NCI-H774 (cell line): ENCODE measurements around the gene TECTA.

ENCODE experiments used
- DNase-seq: peaks from one replicate; lab custom pipeline; 2025; lab: John Stamatoyannopoulos, UW

Gene TECTA, protein sequence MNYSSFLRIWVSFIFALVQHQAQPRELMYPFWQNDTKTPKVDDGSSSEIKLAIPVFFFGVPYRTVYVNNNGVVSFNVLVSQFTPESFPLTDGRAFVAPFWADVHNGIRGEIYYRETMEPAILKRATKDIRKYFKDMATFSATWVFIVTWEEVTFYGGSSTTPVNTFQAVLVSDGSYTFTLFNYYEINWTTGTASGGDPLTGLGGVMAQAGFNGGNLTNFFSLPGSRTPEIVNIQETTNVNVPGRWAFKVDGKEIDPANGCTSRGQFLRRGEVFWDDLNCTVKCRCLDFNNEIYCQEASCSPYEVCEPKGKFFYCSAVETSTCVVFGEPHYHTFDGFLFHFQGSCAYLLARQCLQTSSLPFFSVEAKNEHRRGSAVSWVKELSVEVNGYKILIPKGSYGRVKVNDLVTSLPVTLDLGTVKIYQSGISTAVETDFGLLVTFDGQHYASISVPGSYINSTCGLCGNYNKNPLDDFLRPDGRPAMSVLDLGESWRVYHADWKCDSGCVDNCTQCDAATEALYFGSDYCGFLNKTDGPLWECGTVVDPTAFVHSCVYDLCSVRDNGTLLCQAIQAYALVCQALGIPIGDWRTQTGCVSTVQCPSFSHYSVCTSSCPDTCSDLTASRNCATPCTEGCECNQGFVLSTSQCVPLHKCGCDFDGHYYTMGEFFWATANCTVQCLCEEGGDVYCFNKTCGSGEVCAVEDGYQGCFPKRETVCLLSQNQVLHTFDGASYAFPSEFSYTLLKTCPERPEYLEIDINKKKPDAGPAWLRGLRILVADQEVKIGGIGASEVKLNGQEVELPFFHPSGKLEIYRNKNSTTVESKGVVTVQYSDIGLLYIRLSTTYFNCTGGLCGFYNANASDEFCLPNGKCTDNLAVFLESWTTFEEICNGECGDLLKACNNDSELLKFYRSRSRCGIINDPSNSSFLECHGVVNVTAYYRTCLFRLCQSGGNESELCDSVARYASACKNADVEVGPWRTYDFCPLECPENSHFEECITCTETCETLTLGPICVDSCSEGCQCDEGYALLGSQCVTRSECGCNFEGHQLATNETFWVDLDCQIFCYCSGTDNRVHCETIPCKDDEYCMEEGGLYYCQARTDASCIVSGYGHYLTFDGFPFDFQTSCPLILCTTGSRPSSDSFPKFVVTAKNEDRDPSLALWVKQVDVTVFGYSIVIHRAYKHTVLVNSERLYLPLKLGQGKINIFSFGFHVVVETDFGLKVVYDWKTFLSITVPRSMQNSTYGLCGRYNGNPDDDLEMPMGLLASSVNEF (N-terminal part only)

DNA sequence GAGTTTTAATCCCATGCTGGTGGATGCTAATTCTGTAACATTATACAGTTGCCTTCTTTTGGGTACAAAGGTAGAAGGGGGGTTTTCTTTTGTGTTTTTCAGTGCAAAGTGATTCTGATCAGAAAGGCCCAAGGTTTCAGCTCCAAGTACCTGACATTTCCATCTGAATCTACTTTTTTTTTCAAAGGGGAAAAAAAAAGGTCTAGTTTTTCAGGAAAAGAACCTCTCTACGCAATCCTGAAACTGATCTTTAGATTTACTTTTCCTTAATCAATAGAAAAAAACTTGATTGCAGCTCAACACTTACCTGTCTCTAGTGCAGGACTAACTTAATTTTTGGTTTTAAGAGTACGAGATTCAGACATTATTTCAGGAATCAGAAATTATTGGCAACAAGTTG is at the start of gene TECTA:
Gene TECTA (plus strand): TSS at position 301 of the 400 bp plus-strand sequence. CDS start 1,423 bp downstream, outside the sequence.
- no peak for DNase-seq

DNA sequence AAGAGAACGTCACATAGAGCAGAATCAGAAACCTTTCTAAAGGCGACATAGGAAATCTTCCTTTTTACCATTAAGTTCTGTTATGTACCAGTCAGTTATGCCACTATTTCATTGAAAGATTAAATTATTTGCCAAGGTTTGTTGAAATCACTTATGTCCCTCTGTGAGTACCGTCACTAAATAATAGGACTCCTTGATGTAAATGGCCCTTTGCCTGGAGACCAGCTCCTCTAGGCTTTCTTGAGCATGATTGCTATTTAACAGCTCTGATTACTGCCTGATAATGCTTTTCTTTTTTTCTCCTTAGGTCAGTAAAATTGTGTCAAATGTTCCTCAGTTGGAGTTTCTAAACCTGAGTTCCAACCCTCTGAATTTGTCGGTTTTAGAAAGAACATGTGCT is 47.8 kb upstream of the TECTA start:
- DNase-seq: no peak

DNA sequence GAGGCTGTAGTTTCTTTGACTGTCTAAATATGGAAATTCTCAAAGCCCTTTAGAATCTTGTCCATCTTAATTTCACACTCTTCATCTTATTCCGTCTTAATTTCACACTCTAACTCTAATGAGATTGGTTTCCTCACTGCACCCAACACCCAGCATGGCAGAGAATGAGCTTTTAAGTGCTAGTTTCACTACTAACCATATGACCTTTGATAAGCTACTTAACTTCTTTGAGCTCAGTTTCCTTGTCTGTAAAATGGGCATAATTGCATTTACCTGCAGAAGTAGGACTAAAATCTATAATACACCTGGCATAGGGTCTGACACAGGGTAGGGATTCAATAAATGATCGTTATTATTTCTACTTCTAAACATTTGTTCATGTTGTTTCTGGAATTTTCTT is 46.8 kb upstream of the TECTA start:
- no peak for DNase-seq

DNA sequence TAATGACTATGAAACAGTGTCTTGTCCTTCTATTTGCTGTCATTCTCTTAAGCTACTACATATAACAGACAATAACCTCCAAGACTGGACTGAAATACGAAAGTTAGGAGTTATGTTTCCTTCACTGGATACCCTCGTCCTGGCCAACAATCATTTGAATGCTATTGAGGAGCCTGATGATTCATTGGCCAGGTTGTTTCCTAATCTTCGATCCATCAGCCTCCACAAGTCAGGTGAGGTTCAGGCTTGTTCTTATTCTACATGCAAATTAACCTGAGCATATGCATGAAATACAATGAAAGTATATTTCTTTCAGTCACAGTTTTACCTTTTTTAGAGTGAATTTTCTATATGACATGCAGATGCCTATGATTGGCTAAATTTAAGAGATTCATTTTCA is 46.0 kb upstream of the TECTA start:
- DNase-seq: no peak

DNA sequence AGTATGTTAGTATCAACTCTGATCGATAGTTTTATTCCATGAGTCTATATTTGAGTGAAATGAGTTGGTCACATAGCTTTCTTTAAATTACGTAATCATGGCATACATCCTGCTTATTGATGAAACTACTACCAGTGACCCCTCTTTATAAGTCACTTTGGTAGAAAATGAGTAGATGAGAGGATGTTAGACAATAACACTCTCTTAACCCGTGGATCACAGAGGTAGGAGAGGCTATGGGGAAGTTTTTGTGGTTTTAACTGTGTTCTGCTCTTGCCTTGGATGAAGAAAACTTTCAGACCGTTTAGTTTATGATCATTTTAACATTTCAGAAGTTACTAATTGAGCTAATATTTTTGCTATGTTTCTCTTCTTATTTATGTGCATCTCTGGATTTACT is 43.1 kb upstream of the TECTA start:
- DNase-seq: no peak

DNA sequence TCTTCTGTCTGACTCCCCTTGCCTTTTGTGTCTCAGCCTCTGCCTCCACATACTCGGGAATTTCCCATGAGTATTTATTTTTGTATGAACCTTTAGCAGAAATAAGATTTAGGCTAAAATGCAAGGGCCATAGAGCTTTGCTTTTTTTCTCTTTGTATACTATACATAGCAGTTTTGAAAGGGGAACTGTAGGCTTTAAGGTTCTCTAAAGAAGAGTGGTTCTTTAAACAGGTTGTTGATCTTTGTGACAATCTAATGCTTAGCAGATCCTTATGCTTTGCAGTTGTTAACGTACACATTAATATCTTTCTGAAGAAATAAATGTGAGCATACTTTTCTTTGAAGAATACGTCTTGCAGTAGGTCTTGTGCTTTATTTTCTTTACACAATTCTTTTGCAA is 42.1 kb upstream of the TECTA start:
- DNase-seq: no peak

DNA sequence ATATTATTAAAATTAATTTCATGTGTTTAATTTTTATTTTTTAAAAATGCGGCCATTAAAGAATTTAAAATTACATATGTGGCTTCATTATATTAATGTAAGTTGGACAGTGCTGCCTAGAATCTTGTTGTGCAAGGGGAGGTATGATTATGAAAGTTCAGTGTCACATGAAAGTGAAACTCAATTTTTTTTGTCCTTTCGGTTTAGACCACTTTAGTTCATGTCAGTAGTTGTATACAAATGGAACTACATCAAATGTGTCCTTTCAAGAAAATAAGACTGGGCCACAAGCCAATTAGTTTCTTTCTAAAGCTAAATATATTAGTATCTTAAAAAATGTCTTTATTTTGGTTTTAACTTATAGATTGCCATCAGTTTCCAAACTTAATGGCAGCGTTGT is 41.4 kb upstream of the TECTA start:
- DNase-seq: no peak

DNA sequence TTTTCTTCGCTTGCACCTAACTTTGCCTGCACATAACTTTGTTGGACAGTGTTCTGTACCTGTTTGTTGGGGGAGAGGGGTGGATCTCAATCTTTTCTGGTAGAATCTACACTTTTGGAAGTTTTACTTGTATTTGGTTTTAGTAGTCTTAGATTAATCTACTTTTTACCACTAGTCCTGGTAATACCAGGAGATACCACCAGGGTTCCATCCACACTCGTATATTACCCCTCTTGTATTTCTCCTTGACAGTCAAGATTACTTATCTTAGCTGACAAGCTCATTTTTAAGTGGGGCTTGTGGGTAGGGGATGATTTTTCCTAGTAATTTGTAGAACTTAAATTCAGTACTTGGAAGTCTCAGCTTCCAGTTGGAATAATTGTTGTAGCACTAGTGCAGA is 37.3 kb upstream of the TECTA start:
- DNase-seq: no peak

DNA sequence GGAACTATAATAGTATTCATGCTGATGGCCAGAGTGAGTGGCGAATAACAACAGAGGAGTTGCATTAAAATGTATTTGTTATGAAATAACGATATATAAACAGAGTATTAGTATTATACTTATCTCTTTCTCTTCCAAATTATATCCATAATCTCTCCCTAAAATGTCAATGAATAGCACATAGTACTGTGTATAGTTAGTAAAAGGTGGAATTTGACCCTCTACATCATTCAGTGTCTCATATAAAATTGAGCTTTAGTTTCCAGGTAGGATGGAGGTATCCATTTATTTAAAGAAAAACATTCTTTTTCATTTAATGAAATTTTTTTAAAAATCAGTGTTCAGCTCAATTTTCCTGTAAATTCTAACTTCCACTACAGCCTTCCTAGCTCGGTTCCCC is 34.4 kb upstream of the TECTA start:
- DNase-seq: no peak

DNA sequence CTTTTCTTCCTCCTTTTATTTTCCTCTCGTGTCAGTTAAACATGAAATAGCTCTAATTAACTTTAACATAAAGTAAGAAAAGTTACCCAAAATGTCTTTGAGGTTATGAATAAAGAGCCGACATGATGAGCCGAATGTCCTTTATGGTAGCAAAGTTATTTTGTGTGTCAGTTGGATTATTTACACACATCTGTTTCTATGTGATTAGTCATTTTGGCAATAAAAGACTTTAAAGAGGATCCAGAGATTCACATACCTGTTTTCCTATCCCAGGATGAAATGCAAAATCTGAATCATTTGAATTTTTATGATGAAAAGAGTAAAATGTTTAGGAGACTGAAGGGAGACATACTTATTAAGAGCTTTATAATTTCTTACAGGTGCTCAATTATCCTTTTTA is 34.0 kb upstream of the TECTA start:
- no peak for DNase-seq

DNA sequence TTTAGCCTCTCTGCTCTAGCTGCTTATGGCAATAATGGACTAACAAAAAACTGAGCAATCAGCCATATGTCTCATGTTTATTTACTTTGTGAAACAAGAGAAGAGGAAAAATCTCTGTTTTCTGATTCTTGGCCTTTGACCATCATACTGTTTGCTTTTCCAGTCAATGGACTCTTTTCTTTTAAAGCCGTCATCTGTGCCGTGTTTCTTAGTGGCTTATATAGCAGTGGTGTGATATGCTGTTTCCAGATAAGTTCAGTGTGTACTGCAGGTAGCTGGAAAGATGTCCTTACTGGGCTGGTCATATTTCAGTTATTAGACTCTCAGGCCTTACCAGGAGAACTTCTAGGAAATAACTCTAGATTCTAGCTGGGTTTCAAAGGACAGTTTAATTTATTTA is 33.6 kb upstream of the TECTA start:
- peak; percentile 75 for DNase-seq

DNA sequence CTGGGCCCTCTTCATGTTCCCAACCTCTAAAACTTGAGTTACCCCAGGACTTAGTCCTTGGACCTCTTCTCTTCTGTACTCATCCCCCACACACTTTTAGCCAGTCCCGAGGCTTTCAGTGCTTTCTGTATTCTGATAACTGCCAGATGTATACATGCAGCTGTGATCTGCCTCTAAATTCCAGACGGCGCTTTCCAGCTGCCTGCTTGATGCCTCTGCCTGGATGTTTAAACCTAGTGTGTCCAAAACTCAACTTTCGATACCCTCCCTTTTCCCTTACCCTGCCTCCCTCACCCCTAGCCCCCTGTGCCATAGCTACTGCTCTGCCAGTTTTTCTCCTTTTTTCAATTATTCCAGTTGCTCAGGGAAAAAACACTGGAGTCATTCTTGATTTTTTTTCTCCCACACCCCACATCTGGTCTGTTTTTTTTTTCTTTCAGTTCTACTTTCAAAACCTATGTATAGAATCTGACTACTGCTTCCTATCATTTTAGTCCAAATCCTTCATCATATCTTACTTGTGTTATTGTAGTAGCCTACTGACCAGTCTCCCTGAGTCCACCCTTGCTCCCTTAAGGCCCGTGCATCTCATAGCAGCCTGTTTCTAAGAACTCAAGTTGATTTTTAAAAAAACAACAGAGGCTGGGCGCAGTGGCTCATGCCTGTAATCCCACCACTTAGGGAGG is 32.9 kb upstream of the TECTA start:
- DNase-seq: no peak

DNA sequence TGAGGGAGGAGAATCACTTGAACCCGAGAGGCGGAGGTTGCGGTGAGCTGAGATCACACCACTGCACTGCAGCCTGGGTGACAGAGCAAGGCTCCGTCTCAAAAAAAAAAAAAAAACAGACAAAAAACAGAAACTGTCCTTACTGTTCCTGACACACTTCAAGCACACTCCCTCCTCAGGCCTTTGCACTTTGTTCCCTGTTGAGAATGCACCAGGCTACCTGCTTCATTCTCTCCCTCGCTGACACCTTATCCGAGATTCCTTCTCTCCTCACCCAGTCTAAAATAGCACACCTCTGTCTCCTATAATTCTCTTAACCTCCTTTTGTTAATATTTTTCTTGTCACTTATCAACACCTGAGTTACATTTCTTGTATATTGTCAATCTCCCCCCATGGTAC is 32.3 kb upstream of the TECTA start:
- DNase-seq: no peak

DNA sequence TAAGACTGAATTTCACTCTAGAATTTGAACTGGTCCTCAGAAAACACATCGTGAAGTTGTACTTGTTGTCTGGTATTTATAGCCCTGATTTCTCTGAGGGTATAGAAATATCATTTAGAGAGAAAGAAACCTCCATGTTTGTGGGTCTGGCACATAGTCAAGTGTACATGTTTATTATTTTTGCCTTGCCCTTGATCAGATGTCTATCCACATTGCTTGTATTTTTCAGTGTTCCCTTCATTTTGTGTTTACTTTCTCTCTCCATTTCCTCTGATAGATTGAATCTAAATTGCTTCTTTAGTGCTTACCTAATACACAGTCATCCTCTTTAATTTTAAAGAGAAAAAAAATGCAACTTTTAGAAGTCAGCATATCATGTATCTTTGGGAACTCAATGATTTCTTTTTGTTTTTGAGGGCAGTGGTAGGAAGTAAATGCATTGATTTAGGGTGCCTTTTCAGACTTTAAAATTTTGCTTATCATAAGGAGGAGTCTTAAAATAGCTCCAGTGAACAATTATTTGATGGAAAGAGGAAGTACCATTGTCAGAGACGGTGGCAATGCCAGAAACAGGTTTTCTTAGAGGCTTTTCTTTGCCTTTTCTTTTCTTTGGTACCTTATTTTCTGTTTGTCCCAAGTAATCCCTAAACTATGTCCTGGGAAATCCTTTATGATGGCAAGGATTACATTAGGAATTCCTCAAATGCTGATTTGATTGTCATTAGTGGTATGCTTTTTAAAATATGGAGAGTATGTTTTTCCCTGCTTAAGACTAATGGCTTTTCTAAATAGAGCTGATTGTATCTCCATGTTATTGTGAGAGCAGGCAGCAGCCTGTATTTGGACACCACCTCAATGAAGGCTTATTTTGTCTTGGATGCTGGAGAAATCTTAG is 29.8 kb upstream of the TECTA start:
- no peak for DNase-seq

DNA sequence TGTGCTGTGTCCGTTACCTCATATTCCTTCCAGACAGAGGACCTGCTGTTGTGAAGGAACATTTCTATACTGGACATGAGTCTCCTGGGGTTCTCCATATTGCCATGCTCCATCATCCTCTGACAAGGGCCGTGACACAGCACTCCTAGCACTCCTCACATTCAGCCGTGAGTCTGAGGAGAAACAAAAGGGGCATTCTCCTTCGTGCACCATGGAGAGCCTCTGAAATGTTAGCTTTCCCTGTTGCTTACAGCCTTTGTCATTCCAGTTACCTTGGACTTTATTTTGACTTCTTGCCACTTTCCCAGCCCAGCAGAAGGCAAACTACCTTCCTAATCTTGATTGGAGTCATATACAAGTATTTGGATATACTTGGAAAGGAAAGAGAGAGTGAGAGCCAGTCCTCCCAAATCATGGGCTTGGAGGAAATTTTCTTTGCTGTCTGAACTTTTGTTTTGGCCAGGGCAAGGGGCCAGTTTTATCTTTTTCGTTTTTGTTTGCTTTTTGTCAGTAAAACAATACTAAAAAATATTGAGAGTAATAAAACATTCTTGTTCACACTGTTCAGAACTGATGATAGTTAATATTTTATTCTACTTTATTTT is 29.1 kb upstream of the TECTA start:
- DNase-seq: no peak

DNA sequence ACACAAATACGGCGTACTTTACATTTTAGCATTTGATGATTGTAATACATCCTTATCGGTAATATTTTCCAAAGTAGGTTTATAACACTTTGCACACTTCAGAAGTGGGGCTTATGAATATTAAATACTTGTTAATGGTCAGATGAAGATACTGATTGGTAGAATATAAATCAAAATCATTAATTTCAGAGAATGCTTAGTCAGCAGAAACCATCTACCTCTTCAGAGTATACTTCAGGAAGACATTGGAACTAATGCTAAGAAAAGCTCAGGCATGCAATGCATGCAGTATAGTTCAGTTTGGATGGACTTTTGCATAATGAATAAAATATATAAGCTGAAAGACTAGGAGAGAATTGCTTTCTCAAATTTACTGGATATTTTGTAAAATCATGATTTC is 19.7 kb upstream of the TECTA start:
- DNase-seq: no peak

DNA sequence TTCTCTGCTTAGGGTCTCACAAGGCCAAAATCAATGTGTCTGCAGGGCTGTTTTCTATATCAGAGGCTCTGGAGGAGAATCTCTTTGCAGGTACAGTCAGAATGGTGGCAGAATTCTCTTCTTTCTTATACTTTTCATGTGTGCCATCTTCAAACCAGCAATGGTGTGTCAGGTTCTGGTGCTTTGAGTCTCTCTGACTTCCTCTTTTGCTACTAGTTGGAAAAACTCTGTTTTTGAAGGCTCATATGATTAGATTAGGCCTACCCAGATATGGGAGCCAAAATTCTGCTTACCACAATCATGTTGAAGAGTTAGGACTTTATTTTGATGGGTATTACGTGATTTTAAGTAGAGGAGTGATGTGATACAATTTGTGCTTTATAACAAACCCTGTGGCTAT is 18.8 kb upstream of the TECTA start:
- DNase-seq: no peak

DNA sequence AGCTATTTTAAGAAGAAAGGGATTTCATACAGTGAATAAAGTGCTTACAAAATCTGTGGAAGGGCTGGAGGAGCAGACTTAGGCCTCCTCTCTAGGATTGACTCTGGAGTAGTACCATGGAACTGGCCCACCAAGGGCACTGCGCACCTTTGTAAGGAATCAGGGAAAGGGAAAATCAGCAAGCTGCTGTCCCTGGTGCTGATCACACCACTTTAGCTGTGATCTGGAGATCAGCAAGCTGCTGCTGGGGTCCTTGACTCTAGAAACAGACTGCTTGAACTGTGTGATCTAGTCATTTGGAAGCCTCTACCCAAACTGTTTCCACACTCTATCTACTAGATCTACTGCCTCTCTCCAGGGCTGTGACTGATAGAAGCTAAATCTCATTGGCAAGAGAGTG is 18.4 kb upstream of the TECTA start:
- no peak for DNase-seq

DNA sequence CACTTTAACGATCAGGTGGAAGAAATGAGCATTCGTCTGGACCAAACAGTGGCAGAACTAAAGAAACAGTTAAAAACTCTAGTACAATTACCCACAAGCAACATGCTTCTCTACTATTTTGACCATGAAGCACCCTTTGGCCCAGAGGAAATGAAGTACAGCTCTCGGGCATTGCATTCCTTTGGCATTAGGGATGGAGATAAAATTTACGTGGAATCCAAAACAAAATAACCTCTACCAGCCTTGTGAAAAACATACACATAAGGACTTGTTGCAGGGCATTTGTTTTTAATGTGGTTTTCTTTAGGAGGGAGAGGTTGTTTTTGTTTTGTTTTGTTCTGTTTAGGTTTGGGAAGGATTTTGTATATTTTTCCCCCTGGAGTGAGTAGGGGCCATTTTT is 14.2 kb upstream of the TECTA start:
- DNase-seq: no peak

DNA sequence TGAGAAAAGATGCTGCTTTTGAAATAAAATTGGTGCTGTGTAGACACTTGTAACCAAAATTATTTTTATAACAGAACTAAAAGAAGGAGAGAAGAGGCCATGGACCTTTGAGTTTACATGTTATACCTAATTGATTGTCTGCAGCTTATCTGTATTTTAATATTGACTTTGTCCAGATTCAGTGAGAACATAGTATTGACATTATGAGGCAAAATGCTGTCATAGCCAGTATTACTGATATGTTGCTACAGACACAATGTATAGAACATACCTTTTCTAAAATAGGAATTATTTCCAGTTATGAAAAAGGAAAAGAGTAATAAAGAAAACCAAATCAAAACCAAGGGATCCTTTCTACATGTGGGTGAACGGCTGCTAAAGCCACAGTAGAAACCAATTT is 11.5 kb upstream of the TECTA start:
- no peak for DNase-seq
